ENCODE measurements around the gene FOXE1. TPM values are rescaled to one million over a fixed set of nuclear protein-coding genes. Genes with fewer than 3 reads are reported as not detected.

The FOXE1 gene
- total and polyA plus RNA-seq, 2 of the 4 experiments (the other 2 are of a cell fraction), result under 0.01 to 0.22 TPM

- Histone ChIP-seq H3K4me2 (ENCODE audit: low read depth, low read length) (0 out of 2 replicates have a peak overlapping the region, but pooled peaks have one; percentile 37), H2BK5ac (ENCODE audit: low read depth, low read length, poor library complexity, severe bottlenecking) (no peak overlapping the region), H4K8ac (ENCODE audit: low read depth in 2 of 2, low read length in 2 of 2) (no peak overlapping the region), H4K20me1 (ENCODE audit: insufficient read depth, low read length) (peaks cover 3% of the 10 kb centered on the region; the same call in 1 of the 2 replicates), H2AK5ac (ENCODE audit: low read depth, low read length) (no peak overlapping the region), H3K4ac (ENCODE audit: low read depth, low read length) (no peak overlapping the region), H4K5ac (ENCODE audit: low read depth, low read length) (no peak overlapping the region), H3K56ac (ENCODE audit: extremely low read depth, insufficient read depth, low read length) (no peak overlapping the region), H3K14ac (replicated peaks; ENCODE audit: low read depth, low read length) (no peak overlapping the region), H2AFZ (replicated peaks; ENCODE audit: low read length, poor library complexity) (peak overlapping the region; percentile 61), H3K23ac (ENCODE audit: low read depth, low read length) (no peak overlapping the region), H3K27me3 (ENCODE audit: control insufficient read depth, insufficient read depth, low read length) (peaks cover 75% of the 10 kb centered on the region), H3K9me1 (ENCODE audit: insufficient read depth, low read length) (no peaks in the 10 kb centered on the region; the same call in 1 of the 2 replicates), H2AK9ac (replicated peaks; ENCODE audit: low read depth, low read length, poor library complexity) (no peak overlapping the region), H3K9me3 (ENCODE audit: control insufficient read depth, insufficient read depth, low read length) (peaks cover 17% of the 10 kb centered on the region), H2BK20ac (ENCODE audit: low read depth, low read length) (no peak overlapping the region), H2BK120ac (ENCODE audit: low read depth, low read length) (no peak overlapping the region), H3K9ac (ENCODE audit: low read depth, low read length) (no peak overlapping the region), H3K36me3 (ENCODE audit: control insufficient read depth, insufficient read depth, low read length) (no peaks in the 10 kb centered on the region), H3K18ac (ENCODE audit: low read depth, low read length) (no peak overlapping the region), H3K79me1 (ENCODE audit: low read depth in 1 of 2, low read length in 2 of 2) (no peaks in the 10 kb centered on the region), H3K4me3 (ENCODE audit: insufficient read depth, low read depth, low read length) (no peak overlapping the region), H3K27ac (ENCODE audit: insufficient read depth, low read length) (no peak overlapping the region), H4K91ac (ENCODE audit: insufficient read depth, low read depth, low read length) (no peak overlapping the region), H2BK15ac (ENCODE audit: low read depth, low read length) (no peak overlapping the region), H3K4me1 (ENCODE audit: control insufficient read depth, insufficient read depth, low read length) (peaks cover 4% of the 10 kb centered on the region; the same call in 1 of the 2 replicates)
- dilution Hi-C loops (cut with HindIII; ENCODE audit: low sequenced_read_pairs, unreplicated experiment) (no loop called here), in situ Hi-C loops (cut with MboI; ENCODE audit: low sequenced_read_pairs) (no loop called here), intact Hi-C loops (cut with micrococcal nuclease) (no loop called here)
- CTCF ChIA-PET, result interaction anchor here (0.6 kb wide), 1 partner anchor 82 kb away, joined by 3 read pairs; no protein-coding TSS in a partner anchor
- WGBS, 2 experiments (ENCODE audit: extremely low coverage in 2 of 2, insufficient read length in 1 of 2), result 5% methylated on average over 5 of the region's 7 CpGs; no CpG with 5 or more reads in 1 of the 2 experiments
- no TSS peak for BruUV-seq (replicated peaks)
- ATAC-seq (ENCODE audit: low read depth), result peak; percentile 21; the same call in 1 of the 2 replicates
- no peak for DNase-seq
- POLR2A ChIA-PET (ENCODE audit: unreplicated experiment), result no interaction called here
- no peak for TF ChIP-seq MXI1 (IDR thresholded peaks at IDR 0.05; ENCODE audit: borderline replicate concordance, low read depth, low read length)
- TF ChIP-seq SMC3 (IDR thresholded peaks at IDR 0.05; ENCODE audit: low read depth, low read length), result no peak
- TF ChIP-seq CHD1 (IDR thresholded peaks at IDR 0.05; ENCODE audit: low read depth, low read length), result no peak
- 0 out of 2 replicates have a peak, but pooled peaks have one; percentile 5 for TF ChIP-seq CTCF (conservative IDR thresholded peaks at IDR 0.05; ENCODE audit: low read depth, low read length)
Measured at GRCh38 chr9:97848215-97848479, 4.9 kb upstream of the FOXE1 start.
